Gastroesophageal sphincter (tissue), 4 donors: ENCODE data around the gene SUGCT. TPM values are rescaled to one million over a fixed set of nuclear protein-coding genes. Genes with fewer than 3 reads are reported as not detected.

ENCODE experiments used
- ATAC-seq: fragments of 150-250 bp; one replicate; pipeline ENCODE4 v1.9.1; 2016; ENCODE audit warnings: mild to moderate bottlenecking, moderate library complexity
- H3K27ac ChIP-seq, 4 donors: fragments of 200-600 bp; sonication (generic) in 3 of 4; 1 replicate in 3 of 4; 2 replicates in 1 of 4; pipeline ENCODE4 v1.5.1; 2016 to 2019
- H3K27me3 ChIP-seq: fragments of 200-600 bp; sonication (generic); one replicate; pipeline ENCODE4 v1.5.1; 2019
- H3K36me3 ChIP-seq, 2 donors: fragments of 200-600 bp; sonication (generic); one replicate each; pipeline ENCODE4 v1.5.1; 2019; ENCODE audit warnings: control low read depth in 1 of 2
- H3K4me1 ChIP-seq, 3 donors: fragments of 200-600 bp; sonication (generic); 1 replicate in 2 of 3; 2 replicates in 1 of 3; pipeline ENCODE4 v1.5.1; 2016 to 2019; ENCODE audit warnings: control low read depth in 2 of 3
- H3K4me3 ChIP-seq, 2 donors: fragments of 200-600 bp; sonication (generic); one replicate each; pipeline ENCODE4 v1.5.1; 2019; ENCODE audit warnings: mild to moderate bottlenecking in 1 of 2, moderate library complexity in 1 of 2
- H3K9me3 ChIP-seq, 3 donors: fragments of 200-600 bp; sonication (generic); one replicate each; pipeline ENCODE4 v1.5.1; 2017 to 2019; ENCODE audit warnings: control low read depth in 2 of 3
- CTCF ChIP-seq, 4 experiments: fragments of 200-600 bp in 2 of 4; fragments of 450-650 bp in 2 of 4; sonication (generic) in 1 of 4; IDR thresholded peaks; one replicate each; pipeline ENCODE4 v1.5.1; 2017 to 2019; ENCODE audit warnings: antibody characterized with exemption in 4 of 4, mild to moderate bottlenecking in 2 of 4, moderate library complexity in 2 of 4
- EP300 ChIP-seq: sonication (generic); formaldehyde crosslinking; IDR thresholded peaks from one replicate; pipeline ENCODE4 v1.6.1; 2017; ENCODE audit warnings: antibody characterized with exemption, mild to moderate bottlenecking
- POLR2A ChIP-seq, 2 donors: fragments of 450-650 bp; IDR thresholded peaks; one replicate each; pipeline ENCODE4 v1.6.1; 2017; ENCODE audit warnings: antibody characterized with exemption in 2 of 2, mild to moderate bottlenecking in 2 of 2, moderate library complexity in 1 of 2
- POLR2AphosphoS5 ChIP-seq: sonication (generic); formaldehyde crosslinking; IDR thresholded peaks from one replicate; pipeline ENCODE4 v1.6.1; 2017; ENCODE audit warnings: antibody characterized with exemption
- WGBS, 2 donors: methylation state at CpG; one replicate each; pipeline ENCODE4 v1.1.5; 2018; ENCODE audit warnings: low coverage in 1 of 2; 5-methylcytosine and 5-hydroxymethylcytosine counted together
- total RNA-seq, 4 donors: library from RNA; depleted of rRNA; stranded (reverse); fragments of >200 nt; gene quantifications; one replicate each; pipeline ENCODE4 v1.1.0, GENCODE V29; 2016

SUGCT gene
- total RNA-seq, 4 donors from 2014 or later, result 1.2 to 17.3 (median 10.8) TPM

- no peak for TF ChIP-seq POLR2AphosphoS5
- TF ChIP-seq EP300, result no peak
- TF ChIP-seq POLR2A (IDR thresholded peaks at IDR 0.05), result no peak
- no peak for TF ChIP-seq CTCF (IDR thresholded peaks at IDR 0.05)
- H3K9me3 ChIP-seq, result no peaks in the 10 kb centered on the region
- H3K36me3 ChIP-seq, result no peaks in the 10 kb centered on the region
- WGBS, 2 donors, result 78 to 84% methylated on average over 4 to 6 of the region's 7 CpGs
- no peak for ATAC-seq
- H3K4me3 ChIP-seq, result no peak overlapping the region
- no peak overlapping the region for H3K27ac ChIP-seq
- H3K27me3 ChIP-seq, result no peaks in the 10 kb centered on the region
- H3K4me1 ChIP-seq, result peaks cover 0 to 6% (median 0%) of the 10 kb centered on the region in 3 donors
These were observed 508.9 kb downstream of the SUGCT start for GRCh38 chr7:40643664-40644063.

DNA sequence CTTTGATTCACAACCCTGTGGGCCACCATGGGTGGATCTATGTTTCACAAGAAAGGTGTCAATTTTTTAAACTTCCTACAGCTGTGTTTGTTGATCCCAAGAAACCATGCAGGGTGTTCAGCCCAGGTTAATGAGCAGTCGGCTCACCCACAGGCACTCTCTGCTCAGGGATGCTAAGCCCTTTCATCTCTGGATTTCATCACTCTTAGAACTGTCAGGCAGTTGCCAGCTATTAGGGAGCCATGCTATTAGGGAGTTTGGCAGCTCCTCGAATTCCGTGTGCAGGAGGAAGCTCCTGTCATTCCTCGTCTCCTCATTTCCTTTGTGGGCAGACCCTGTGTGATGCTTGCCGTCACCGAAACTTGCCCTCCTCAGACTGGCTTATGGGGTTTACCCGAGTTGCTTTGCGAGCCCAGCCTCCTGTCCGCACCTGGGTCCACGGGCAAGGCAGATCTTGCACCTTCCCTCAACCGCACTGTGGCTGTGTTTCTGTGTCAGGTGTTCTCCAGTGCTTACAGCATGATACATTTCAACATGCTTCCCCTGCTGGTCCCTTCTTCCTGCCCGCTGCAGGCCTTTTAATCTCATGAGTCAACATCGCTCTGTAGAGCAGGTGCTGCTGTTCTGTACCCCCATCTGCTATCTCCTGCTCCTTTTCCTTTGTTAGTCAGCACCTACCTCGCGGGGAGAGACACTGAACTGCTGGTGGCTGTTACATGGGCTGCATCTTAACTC lies 509.8 kb downstream of the SUGCT start:
- Histone ChIP-seq H3K4me3 (no peak overlapping the region), H3K4me1 (peaks cover 0 to 6% (median 0%) of the 10 kb centered on the region in 3 donors), H3K9me3 (no peaks in the 10 kb centered on the region), H3K36me3 (no peaks in the 10 kb centered on the region), H3K27ac (no peak overlapping the region), H3K27me3 (no peaks in the 10 kb centered on the region)
- TF ChIP-seq POLR2AphosphoS5 (no peak), CTCF (IDR thresholded peaks at IDR 0.05) (no peak), POLR2A (IDR thresholded peaks at IDR 0.05) (no peak), EP300 (no peak)
- 60 to 100% methylated on average over 1 to 9 of the region's 15 CpGs for WGBS, 2 donors
- no peak for ATAC-seq

GRCh38 chr7:40645197-40645596 lies 510.4 kb downstream of the SUGCT start:
- no peak overlapping the region for H3K27ac ChIP-seq
- ATAC-seq, result no peak
- 60 to 100% methylated on average over 1 to 3 of the region's 4 CpGs for WGBS, 2 donors
- no peak for TF ChIP-seq POLR2AphosphoS5
- no peak for TF ChIP-seq EP300
- TF ChIP-seq POLR2A (IDR thresholded peaks at IDR 0.05), result no peak
- no peak for TF ChIP-seq CTCF (IDR thresholded peaks at IDR 0.05)
- no peak overlapping the region for H3K4me3 ChIP-seq
- no peaks in the 10 kb centered on the region for H3K36me3 ChIP-seq
- no peaks in the 10 kb centered on the region for H3K9me3 ChIP-seq
- H3K27me3 ChIP-seq, result no peaks in the 10 kb centered on the region
- peaks cover 0 to 2% (median 0%) of the 10 kb centered on the region in 3 donors for H3K4me1 ChIP-seq

GRCh38 chr7:40646717-40647116 lies 511.9 kb downstream of the SUGCT start:
- TF ChIP-seq POLR2A (IDR thresholded peaks at IDR 0.05) (no peak), CTCF (IDR thresholded peaks at IDR 0.05) (no peak), EP300 (no peak), POLR2AphosphoS5 (no peak)
- no peak for ATAC-seq
- H3K27me3 ChIP-seq, result no peaks in the 10 kb centered on the region
- H3K27ac ChIP-seq, result no peak overlapping the region
- no peak overlapping the region for H3K4me3 ChIP-seq
- peaks cover 0 to 5% (median 0%) of the 10 kb centered on the region in 3 donors for H3K9me3 ChIP-seq
- 70 to 73% methylated on average over 2 of the region's 2 CpGs for WGBS, 2 donors
- H3K4me1 ChIP-seq, result no peaks in the 10 kb centered on the region
- H3K36me3 ChIP-seq, result no peaks in the 10 kb centered on the region

- H3K36me3 ChIP-seq, result no peaks in the 10 kb centered on the region
- no peaks in the 10 kb centered on the region for H3K27me3 ChIP-seq
- H3K27ac ChIP-seq, result no peak overlapping the region
- peaks cover 0 to 5% (median 0%) of the 10 kb centered on the region in 3 donors for H3K9me3 ChIP-seq
- no peak for ATAC-seq
- H3K4me3 ChIP-seq, result no peak overlapping the region
- 97 to 100% methylated on average over 3 to 5 of the region's 5 CpGs for WGBS, 2 donors
- H3K4me1 ChIP-seq, result no peaks in the 10 kb centered on the region
- TF ChIP-seq EP300, result no peak
- TF ChIP-seq POLR2A (IDR thresholded peaks at IDR 0.05), result no peak
These were observed 512.9 kb downstream of the SUGCT start for GRCh38 chr7:40647719-40648118.
